ENCODE results near the gene TNNT3.
A peak's percentile ranks its signal among the peaks of the same experiment; 100 is the strongest.

The TNNT3 gene

DNA sequence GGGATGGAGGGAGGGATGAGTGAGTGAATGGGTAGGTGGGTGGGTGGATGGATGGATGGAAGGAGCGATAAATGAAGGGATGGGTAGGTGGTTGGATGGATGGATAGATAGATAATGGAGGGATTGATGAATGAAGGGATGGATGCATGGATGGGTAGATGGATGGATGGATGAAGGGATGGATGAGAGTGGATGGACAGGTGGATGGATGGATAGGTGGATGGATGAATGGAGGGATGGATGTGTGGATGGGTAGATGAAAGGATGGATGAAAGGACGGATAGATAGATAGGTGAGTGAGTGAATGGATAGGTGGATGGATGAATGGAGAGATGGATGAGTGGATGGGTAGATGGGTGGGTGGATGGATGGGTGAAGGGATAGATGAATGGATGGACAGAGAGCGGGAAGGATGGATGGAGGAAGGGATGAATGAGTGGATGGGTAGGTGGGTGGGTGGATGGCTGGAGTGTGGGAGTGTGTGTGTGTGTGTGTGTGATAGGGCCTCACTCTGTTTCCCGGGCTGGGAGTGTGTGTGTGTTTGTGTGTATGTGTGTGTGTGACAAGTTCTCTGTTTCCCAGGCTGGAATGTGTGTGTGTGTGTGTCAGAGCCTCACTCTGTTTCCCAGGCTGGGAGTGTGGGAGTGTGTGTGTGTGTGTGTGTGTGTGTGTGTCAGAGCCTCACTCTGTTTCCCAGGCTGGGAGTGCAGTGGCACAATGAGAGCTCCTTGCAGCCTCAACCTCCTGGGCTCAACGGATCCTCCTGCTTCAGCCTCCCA lies 25.7 kb upstream of the TNNT3 start:
- intact Hi-C loops (cut with DNase I), result loop anchor here (1.0 kb wide), 1 partner anchor 23 kb away; no protein-coding TSS in a partner anchor
- peak in 1 of 10 donors; percentile 15 for DNase-seq

DNA sequence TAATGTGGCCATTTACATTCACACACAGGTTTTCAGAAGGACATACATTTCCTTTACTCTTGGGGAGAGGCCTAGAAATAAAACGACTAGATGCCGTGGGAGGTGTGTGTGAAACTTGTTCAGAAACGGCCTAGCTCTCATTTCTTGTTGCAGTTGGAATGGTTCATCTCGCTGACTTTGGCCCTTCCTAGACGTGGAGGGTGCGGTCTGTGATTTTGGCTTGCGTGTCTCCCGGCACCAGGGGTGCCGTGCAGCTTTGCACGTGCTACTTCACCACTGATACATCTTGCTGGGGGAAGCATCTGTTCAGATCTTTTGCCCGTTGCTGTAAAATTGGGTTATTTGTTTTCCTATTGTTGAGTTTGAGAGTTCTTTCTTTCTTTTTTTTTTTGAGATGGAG lies 24.7 kb upstream of the TNNT3 start:
- DNase-seq, result peak in 3 of 10 donors; percentile 9 to 84 (median 13)
- intact Hi-C loops (cut with DNase I), result loop anchor here (5.0 kb wide), 1 partner anchor 48 kb away; no protein-coding TSS in a partner anchor

DNA sequence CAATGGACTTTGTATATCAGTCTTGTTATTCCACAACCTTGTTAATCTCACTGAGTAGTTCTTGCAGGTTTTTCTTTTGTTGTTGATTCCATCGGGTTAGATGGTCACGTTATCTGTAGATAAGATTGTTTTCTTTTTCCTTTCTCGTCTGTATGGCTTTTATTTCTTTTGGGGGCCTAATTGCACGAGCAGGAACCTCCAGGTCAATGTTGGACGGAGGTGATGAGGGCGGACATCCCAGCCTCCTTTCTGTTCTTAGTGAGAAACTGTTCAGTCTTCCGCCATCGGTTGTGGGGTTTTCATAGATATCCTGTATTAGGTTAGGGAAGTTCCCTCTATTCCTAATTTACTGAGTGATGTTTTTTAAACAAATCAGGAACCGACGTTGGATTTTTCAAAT lies 23.0 kb upstream of the TNNT3 start:
- intact Hi-C loops (cut with DNase I), result loop anchor here (5.0 kb wide), 1 partner anchor 46 kb away; no protein-coding TSS in a partner anchor
- no peak for DNase-seq

DNA sequence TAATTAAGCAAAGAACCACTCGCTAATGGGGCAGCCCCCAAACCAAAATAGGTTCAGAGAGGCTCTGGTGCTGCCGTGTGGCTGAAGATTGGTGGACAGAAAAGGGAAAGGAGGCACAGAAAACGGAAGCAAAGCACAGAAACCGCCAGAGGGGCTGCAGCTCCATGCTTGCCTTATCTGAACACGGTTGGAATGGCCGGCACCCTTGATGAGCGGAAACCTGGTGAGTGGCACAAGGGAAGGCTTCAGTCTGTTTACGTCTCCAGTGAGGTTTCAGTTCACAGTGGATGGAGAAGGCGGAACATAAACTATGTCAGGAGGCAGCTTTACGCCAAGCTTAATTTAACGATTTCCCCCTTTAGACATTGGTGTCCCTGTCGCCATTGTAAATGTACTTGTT lies 22.6 kb upstream of the TNNT3 start:
- intact Hi-C loops (cut with DNase I), result loop anchor here (5.0 kb wide), 1 partner anchor 45 kb away; no protein-coding TSS in a partner anchor
- peak in 2 of 10 donors; percentile 15 to 66 for DNase-seq

DNA sequence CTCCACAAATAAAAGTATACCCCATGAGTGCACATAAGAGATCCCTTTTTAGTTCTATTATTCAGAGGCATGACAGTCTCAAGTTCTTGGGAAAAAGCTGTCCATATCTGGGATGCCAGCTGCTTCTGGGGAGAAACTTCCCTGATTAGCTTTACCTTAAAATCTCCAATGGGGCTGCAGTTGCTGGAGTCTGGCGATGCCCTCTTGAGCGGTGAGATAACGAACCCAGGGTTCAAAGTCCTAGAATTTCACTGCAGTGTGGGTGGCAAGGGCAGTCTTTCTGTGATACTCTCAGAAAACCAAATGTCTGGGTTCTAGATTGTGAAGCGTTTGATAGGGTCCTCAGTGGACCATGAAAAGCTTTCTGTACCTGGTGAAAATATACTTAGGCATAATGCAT lies 20.4 kb upstream of the TNNT3 start:
- intact Hi-C loops (cut with DNase I), result loop anchor here (5.0 kb wide), 1 partner anchor 43 kb away; no protein-coding TSS in a partner anchor
- no peak for DNase-seq

DNA sequence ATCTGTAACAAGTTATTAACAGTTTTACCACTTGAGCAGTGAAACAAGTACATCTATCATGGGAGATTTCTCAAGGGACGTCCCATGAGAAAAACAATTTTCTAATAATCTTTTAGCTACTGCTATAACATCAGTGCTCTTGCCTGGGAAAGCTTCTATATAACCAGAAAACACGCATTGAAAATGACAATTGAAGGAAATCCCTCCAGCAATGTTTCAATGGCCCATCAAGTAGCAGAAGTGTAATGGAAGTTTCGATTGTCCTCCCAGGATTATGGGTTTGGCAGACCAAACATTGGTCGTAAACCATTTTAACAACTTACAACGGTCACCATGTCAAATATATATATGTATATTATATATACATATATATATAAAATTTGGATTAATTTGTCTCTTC lies 19.8 kb upstream of the TNNT3 start:
- intact Hi-C loops (cut with DNase I), result loop anchor here (5.0 kb wide), 1 partner anchor 43 kb away; no protein-coding TSS in a partner anchor
- no peak for DNase-seq

DNA sequence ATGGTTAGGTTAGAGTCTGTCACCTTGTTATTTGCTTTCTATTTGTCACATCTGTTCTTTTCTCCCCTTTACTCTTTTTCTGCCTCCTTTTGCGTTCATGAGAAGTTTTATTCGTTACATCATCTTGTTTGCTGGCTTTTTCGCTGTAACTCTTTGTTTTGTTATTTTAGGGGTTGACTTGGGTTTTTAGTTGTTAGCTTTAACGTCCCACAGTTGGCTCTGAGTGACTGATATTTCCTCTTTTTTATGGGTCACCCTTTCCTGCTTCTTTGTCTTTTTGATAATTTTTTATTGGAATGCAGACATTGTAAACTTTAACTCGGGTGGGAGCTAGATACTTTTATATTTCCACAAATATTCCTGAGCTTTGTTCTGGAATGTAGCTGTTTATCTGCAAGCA lies 13.3 kb upstream of the TNNT3 start:
- intact Hi-C loops (cut with DNase I), result no loop called here
- DNase-seq, result no peak

DNA sequence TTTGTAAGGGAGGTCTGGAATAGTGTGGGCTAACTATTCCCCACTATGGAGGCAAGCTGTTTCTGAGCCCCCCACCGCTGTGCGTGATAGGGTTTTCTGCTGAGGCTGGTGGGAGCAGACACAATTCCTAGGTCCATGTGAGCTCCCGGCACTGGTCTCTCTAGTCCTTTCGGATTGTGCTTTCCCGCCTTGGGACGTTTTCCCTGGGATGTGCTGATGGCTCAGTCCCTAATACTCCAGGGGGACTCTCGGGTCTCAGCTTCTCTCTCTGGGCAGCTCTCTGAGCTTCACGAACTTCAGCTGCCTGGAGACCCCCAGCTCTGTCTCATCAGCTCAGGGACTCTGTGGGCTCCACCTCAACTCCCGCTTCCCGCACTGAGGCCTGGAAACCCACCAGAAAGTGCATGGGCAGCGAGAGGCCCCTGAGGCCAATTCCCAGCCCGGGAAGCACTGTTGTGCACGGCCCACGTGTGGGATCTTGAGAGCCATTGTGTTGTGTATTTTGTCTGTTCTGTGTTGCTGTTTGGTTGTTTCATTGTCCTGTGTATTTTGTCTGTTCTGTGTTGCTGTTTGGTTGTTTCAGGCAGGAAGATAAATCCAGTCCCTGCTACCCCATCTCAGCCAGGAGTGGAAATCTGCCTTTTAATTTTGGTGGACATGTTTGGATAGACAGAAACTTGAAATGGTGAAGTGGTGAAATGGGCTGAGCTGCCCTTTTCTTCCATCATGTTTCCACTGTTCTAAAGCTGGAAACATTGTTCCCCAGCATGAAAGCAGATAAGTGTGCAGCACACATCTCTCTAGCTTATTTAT lies 12.7 kb upstream of the TNNT3 start:
- DNase-seq, result peak in 1 of 10 donors; percentile 72
- intact Hi-C loops (cut with DNase I), result no loop called here

DNA sequence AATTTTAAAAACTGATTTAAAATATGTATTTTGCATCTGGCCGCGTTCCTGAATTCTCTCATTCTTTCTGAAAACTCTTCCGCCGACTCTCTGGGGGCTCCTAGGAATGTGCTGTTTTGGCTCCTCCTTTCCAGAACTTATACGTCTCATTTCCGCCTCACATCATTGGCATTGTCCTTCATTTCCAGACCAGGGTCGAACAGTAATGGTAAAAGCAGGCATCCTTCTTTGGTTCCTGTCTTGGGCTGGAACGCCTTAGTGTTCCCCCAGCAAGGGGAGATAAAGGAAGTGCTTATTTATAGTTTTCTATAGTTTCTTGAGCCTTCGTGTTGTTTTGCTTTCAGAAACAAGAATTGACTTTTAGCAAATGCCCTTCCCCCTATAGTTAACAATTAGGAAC lies 10.9 kb upstream of the TNNT3 start:
- intact Hi-C loops (cut with DNase I), result no loop called here
- no peak for DNase-seq

DNA sequence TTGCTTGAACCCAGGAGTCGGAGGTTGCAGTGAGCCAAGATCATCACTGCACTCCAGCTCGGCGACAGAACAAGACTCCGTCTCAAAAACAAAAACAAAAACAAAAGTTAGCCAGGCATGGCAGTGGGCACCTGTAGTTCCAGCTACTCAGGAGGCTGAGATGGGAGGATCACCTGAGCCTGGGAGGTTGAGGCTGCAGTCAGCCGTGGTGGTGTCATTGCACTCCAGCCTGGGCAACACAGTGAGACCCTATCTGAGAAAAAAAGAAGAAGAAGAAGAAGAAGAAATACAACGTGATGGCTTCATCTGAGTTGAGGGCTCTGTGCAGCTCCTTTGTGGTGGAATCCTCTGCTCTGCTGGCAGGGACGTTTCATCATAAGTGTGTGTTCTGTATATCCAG lies 10.0 kb upstream of the TNNT3 start:
- intact Hi-C loops (cut with DNase I), result no loop called here
- DNase-seq, result peak in 1 of 10 donors; percentile 62

DNA sequence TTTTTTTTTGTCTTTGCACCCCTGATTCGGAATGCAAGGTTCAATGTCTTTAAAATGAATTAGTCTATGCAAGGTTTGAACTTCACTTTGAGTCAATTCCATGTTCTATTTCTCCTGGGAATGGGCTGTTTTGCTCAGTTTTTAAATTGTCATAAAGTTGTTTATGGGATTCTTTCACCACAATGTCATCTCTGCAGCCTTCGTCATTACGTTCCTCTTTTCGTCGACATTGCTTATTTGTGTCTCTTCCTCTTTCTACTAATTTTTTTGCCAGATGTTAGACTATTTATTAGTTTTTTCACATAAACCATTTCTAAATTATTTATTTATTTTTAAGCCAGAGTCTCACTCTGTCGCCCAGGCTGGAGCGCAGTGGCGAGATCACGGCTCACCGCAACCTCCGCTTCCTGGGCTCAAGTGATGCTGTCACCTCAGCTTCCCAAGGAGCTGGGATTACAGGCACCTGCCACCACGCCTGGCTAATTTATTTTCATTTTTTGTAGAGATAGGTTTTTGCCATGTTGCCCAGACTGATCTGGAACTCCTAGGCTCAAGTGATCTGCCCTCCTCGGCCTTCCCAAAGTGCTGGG lies 7.1 kb upstream of the TNNT3 start:
- peak in 3 of 10 donors; percentile 14 to 84 (median 25) for DNase-seq
- intact Hi-C loops (cut with DNase I), result no loop called here

DNA sequence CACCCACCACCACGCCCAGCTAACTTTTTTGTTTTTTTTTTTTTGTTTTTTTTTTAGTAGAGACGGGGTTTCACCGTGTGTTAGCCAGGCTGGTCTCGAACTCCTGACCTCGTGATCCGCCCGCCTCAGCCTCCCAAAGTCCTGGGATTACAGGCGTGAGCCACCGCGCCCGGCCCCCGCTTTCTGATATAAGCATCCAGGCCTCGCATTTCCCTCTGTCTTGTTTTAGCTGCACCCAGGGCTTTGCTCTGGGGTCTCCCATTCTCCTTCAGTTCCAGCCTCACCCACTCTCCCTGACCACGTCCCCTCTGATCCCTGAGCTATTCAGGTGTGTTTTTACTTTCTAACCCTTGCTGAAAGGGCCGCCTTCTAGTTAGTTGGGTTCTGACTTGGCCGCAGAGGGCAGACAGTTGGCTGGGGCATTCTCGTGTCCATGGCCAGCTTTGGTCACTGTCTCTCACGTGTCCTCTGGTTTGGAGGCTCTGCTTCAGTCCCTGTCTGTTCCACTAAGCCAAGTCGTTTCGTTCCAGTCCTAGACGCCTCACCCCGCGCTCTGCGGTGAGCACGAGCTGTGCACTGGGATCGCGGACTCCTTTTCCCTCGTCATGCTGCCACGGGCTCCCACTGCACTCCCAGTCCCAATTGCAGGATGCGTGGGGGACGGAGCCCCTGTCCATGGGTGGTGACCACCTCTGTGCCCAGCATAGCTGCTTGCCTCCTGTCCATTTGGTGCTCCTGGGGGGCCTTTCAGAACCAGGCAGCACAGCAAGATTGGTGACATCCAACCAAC lies 6.0 kb upstream of the TNNT3 start:
- peak in 1 of 10 donors; percentile 59 for DNase-seq
- intact Hi-C loops (cut with DNase I), result no loop called here

DNA sequence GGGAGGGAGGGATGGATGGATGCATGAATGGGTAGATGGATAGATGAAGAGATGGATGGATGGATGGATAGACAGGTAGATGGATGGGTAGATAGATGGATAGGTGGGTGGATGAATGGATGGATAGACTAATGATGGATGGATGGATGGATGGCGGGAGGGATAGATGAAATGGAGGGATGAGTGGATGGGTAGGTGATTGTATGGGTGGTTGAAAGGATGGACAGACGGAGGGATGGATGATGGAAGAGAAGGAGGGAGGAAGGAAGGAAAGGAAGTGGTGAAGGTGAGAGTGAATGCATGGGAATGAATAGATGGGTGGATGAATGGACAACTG lies 3.7 kb upstream of the TNNT3 start:
- DNase-seq, result no peak
- intact Hi-C loops (cut with DNase I), result loop anchor here (1.0 to 5.0 kb wide), 2 partner anchors 22 to 33 kb away; no protein-coding TSS in a partner anchor

DNA sequence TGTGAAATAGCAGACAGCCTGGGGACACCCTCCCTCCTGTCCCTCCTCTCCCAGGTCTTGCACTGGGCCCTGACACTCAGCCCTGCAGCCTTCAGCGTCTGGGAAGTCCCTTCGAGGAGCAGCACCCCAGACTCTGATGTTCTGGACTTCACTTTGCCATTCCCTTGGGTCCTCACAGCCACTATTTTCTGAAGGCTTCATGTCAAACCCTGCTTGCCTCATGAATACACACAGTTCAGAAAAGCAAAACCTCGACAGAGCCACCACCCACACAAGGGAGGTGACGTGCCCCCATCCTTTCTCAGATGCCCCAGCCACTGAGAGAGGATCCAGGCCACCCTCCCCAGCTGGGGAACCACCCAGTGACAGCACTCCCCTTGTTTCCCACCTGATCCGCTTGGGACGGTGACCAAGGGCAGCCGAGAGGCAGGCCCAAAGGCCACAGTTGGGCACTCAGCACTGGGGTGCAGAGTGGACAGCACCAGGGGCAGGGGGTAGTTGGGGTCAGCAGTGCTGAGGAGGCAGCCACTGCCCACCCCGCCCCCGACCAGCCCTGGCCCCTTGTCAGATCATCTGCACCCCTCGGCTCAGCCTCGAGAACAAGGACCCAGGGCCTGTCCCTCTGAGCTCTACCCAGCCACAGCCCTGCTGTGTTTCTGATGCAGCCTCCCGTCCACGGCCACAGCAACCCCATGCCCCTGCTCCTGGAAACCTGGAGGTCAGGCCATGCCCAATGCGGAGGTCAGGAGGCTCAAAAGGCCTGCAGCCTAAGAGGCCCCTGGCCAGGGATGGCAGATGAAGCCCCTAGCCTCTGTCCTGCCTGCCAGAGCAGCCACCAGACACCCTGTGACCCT lies 3.1 kb upstream of the TNNT3 start:
- intact Hi-C loops (cut with DNase I), result loop anchor here (1.0 to 5.0 kb wide), 2 partner anchors 23 to 34 kb away; no protein-coding TSS in a partner anchor
- DNase-seq, result peak in 1 of 10 donors; percentile 69

DNA sequence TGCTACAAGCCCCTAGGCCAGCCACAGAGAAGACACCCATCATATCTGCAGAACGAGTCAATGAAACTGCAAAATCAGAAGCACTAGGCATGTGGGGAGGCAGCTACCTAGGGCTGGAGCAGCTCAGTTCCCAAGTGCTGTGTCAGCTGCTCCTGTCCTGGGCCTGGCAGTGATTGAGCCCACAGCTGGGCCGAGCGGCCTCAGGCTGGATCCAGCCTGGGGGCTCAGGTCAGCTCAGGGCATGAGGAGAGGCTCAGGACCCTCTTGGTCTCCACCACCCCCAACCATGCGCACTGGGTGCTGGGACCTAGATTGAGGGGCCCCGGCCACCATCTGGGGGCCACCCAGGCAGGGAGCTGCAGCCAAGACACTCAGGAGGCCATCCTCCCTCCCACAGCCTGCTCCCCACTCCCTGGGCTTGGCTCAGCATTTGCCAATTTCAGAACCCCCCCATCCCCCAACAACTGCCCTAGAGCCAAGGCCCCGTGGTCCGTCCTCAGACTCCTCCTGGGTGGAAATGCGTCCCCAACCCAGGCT lies 2.4 kb upstream of the TNNT3 start:
- peak in 1 of 10 donors; percentile 72 for DNase-seq
- intact Hi-C loops (cut with DNase I), result loop anchor here (1.0 to 5.0 kb wide), 2 partner anchors 24 to 35 kb away; no protein-coding TSS in a partner anchor

DNA sequence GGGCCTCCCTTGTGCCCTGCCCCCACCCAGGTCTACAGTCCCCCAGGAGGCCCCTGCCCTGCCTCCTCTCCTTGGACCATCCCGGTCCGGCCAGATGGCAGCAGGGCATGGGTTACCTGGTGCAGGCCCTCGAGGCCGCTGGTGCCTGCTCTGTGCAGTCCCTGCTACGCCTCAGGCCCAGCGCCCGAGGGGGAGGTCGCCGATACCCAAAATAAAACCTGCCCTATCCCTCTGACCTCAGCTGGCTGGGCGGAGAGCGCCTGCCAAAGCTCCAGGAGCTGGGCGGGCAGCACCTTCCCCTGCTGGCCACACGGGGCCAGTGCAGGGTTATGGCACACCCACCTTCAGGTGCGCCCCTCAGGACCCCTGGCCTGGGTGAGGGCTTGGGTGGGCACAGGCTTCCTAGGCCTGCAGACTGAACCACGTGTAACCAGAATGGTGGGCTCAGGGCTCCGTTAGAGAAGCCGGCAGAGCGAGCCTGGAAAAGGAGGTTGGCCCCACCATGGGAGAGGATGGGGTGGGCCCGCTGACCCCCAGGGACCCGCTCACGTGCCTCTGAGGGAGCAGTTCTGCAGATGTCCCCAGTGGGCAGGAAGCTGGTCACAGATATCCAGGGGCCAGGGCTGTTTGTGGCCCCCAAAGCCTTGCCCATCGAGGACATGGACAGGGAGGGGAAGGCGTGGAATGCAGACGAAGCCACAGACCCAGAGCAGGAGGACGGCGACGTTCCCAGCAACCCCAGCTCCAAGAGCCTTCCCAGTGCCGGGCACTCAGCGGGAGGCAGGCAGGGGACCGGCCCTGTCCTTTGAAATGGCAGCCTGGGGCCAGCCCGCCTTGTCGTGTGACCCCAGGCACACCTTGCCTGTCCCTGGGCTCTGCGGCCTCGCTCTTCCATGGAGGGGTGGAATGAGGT lies 1.7 kb upstream of the TNNT3 start:
- DNase-seq, result peak in 2 of 10 donors; percentile 74 to 75
- intact Hi-C loops (cut with DNase I), result loop anchor here (5.0 kb wide), 1 partner anchor 35 kb away; no protein-coding TSS in a partner anchor
